ENCODE data around the gene CEP83. TPM values are rescaled to one million over a fixed set of nuclear protein-coding genes. Genes with fewer than 3 reads are reported as not detected.

The CEP83 gene
- total RNA-seq, 4 donors from 2014 or later, result 12.3 to 23.5 (median 18.4) TPM

DNA sequence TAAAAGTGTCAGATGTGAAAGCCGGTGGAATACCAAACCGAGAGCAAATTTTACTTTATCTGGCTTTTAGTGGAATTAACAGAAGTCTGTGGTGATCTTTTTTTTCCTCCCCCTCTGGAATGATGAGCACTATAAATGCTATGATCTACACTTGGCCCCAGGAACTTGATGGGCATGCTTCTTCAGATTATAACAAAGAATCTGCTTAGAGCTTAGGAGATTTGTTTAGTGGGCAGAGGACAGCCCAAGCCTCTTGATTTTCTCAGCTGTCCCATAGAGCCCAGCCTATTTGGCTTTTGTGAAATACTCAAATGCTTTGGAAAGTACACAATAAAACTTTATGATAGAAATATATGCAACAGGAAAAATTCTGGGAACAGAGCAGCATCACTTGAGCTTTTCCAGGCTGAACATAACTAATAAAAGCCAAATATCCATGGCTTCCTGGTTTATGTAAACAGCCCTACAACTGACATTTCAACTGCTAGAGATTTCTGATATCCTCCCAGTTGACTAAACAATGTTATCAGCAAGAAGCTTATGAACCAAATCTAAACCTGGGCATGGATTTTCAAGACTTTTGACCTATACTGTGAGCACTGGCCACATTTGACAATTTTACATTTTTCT is 161.7 kb downstream of the CEP83 start:
- TF ChIP-seq, protein P1, sequence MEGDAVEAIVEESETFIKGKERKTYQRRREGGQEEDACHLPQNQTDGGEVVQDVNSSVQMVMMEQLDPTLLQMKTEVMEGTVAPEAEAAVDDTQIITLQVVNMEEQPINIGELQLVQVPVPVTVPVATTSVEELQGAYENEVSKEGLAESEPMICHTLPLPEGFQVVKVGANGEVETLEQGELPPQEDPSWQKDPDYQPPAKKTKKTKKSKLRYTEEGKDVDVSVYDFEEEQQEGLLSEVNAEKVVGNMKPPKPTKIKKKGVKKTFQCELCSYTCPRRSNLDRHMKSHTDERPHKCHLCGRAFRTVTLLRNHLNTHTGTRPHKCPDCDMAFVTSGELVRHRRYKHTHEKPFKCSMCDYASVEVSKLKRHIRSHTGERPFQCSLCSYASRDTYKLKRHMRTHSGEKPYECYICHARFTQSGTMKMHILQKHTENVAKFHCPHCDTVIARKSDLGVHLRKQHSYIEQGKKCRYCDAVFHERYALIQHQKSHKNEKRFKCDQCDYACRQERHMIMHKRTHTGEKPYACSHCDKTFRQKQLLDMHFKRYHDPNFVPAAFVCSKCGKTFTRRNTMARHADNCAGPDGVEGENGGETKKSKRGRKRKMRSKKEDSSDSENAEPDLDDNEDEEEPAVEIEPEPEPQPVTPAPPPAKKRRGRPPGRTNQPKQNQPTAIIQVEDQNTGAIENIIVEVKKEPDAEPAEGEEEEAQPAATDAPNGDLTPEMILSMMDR (IDR thresholded peaks at IDR 0.05; ENCODE audit: low read depth), result no peak

DNA sequence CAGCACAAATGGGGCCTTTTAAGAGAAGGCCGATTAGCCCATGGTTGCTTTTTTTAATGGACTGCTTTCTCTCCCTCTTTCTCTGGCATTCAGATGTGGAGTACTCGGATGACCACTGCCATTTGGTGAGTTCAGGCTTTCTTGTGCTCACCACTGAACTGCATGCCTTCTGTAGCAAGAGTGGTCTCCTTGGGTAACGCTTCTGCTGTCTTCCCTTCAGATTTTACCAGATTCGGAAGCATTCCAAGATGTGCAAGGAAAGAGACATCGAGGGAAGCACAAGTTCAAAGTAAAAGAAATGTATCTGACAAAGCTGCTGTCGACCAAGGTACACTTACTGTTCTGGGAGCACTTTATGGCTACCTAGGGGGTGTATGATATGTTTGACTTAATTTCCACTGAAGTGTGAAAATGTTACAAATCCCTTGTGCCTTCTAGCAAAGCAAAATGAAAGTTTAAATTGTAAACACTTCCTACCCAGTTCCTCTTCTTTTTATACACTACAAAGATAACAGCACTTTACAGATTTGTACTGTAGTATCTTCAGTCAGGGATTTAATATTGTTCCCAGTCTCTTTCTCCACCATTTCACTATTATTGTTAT is 162.5 kb downstream of the CEP83 start:
- TF ChIP-seq, protein P1 (IDR thresholded peaks at IDR 0.05; ENCODE audit: low read depth), result no peak

DNA sequence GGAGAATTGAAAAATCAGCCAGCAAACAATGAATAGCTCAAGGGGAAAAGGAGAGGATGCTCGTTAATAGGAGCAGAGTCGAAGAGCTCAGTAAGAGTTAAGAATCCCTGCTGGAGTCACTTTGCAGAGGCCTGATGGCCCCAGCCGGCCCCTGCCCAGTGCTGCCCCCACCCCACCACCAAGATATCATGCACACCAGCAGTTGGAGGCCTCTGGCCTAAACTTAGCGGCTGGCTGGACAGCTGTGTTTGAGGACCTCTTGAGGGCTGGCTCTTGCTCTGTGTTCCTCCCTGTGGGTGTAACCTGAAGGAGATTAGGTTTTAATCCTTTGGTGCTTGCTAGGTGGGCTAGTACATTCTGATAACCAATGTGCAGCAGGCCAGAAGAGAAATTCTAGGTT is 169.3 kb downstream of the CEP83 start:
- TF ChIP-seq, protein P1 (IDR thresholded peaks at IDR 0.05; ENCODE audit: low read depth), result no peak

DNA sequence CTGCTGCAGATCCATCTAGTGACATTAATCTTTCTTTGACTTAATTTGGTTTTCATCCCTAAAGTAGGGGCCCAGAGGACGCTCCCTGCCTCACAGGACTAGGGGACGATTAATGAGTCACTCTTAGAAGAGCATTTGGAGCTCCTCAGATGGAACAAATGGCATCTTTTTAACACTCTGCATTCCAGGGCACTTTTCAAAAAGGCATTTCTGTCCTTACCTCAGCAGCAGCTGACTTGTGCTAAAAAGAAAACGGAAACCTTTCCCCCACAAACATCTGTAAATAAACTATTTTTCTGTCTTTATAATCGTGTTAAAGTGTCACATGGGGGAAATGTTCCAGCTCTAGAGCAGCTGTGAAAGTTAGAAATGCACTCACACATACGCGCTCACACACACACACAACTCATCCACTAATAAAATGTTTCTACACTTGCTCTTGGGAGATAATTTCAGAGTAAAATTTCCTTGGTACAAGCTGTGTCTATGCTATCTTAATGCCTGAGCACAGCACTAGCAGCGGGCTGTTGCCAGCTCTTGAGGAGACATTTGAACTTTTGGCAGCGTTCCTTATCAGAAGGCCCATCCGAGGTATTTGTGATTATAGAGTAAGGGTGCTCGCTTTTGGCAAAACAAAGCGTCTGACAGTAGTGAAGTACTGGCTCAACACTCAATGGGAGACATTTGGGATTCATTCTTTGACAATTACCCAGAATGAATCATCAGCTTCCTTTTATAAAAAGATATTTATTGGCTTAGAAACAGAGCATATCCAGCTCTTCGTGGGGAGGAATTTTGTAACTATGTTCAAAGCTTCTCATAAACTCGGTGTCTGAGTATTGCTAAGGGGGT is 170.0 kb downstream of the CEP83 start:
- TF ChIP-seq, protein P1 (IDR thresholded peaks at IDR 0.05; ENCODE audit: low read depth), result no peak

DNA sequence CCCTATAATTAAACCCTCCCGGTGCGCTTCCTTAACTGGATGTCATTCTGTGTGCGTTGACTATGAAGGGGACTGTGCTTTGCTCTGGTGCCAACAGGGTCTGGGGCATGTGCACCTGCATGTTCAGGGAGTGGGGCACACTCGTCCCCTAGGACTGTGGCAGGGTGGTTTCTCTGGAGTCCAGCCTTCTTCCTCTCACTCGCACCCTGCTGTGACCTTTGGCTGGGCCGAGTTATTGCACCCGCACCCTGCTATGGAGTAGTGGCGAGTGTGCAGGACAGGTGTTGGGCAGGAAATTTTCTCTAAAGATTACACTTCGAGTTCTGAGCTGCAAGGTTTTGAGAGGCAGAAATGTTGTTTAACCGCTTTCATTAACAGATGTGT is 172.4 kb downstream of the CEP83 start:
- TF ChIP-seq, protein P1 (IDR thresholded peaks at IDR 0.05; ENCODE audit: low read depth), result no peak

DNA sequence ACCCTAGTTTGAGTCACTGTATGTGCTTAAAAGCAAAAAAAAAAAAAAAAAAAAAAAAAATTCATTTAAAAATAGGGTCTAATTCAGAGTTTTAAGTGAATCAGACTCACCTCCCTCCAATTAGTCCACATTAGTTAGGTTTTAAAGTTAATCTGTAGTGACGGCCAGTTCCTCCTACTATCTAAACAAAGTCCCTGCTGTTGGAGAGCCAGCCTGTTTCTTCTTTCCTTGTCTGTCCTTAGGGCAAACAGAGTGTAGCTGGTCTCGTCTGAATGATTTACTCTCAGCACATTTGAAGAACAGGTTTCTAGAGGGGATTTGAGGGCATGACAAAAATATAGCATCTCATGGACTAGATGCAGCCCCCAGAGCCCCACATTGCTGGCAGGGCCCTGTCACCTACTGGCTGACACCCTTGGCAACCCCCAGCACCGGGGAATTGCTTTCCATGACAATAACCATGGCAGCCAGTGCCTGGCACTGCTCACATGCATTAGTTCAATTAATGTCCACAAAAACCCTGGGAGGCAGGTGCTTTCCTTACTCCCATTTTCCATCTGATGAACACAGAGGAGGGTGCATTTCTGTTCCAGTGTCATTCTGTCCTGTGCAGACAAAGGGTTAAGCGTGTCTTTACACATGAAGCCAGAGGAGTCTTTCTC is 173.0 kb downstream of the CEP83 start:
- TF ChIP-seq, protein P1 (IDR thresholded peaks at IDR 0.05; ENCODE audit: low read depth), result no peak
